GM23338 (cell line): ENCODE data around the gene GRPR. TPM values are rescaled to one million over a fixed set of nuclear protein-coding genes. Genes with fewer than 3 reads are reported as not detected.

Experiments used
- ATAC-seq: fragments of 200-7000 bp; cut with Tn5 transposase; 3 replicates; pipeline ENCODE4 v1.9.1; 2020
- DNase-seq: peaks from one replicate; pipeline ENCODE4 v3.0.0-alpha.2; 2015; ENCODE audit warnings: low spot score
- H2AFZ ChIP-seq: fragments of 200-600 bp; sonication (generic); 2 replicates; pipeline ENCODE4 v1.8.0; 2016; ENCODE audit warnings: antibody characterized with exemption, mild to moderate bottlenecking, moderate library complexity
- H3F3A ChIP-seq: fragments of 200-600 bp; sonication (generic); replicated peaks from 2 replicates; pipeline ENCODE4 v1.8.0; 2017; ENCODE audit warnings: antibody characterized with exemption, mixed run types, low read depth
- H3K27ac ChIP-seq: fragments of 200-600 bp; sonication (generic); 2 replicates; pipeline ENCODE4 v1.6.1; 2016; ENCODE audit warnings: low read depth
- H3K27me3 ChIP-seq: fragments of 200-600 bp; sonication (generic); 2 replicates; pipeline ENCODE4 v1.8.0; 2016; ENCODE audit warnings: mild to moderate bottlenecking, mixed run types, moderate library complexity; ENCODE audit not compliant: insufficient read depth
- H3K36me3 ChIP-seq: fragments of 200-600 bp; sonication (generic); 2 replicates; pipeline ENCODE4 v1.8.0; 2016; ENCODE audit warnings: mild to moderate bottlenecking; ENCODE audit not compliant: insufficient read depth
- H3K4me1 ChIP-seq: fragments of 200-600 bp; sonication (generic); 2 replicates; pipeline ENCODE4 v1.8.0; 2016; ENCODE audit warnings: mild to moderate bottlenecking, moderate library complexity; ENCODE audit not compliant: insufficient read depth
- H3K4me2 ChIP-seq: fragments of 200-600 bp; sonication (generic); 2 replicates; pipeline ENCODE4 v1.7.1; 2017; ENCODE audit warnings: mixed run types
- H3K4me3 ChIP-seq: fragments of 200-600 bp; sonication (generic); 2 replicates; pipeline ENCODE4 v1.6.1; 2016; ENCODE audit warnings: mixed run types
- H3K79me2 ChIP-seq: fragments of 200-600 bp; sonication (generic); replicated peaks from 2 replicates; pipeline ENCODE4 v1.8.0; 2017; ENCODE audit warnings: mild to moderate bottlenecking; ENCODE audit not compliant: insufficient read depth
- H3K9me2 ChIP-seq: fragments of 200-600 bp; sonication (generic); 2 replicates; pipeline ENCODE4 v1.8.0; 2017; ENCODE audit not compliant: insufficient read depth
- H4K20me1 ChIP-seq: fragments of 200-600 bp; sonication (generic); replicated peaks from 2 replicates; pipeline ENCODE4 v1.8.0; 2017; ENCODE audit warnings: mild to moderate bottlenecking; ENCODE audit not compliant: insufficient read depth
- H3K27ac Mint-ChIP-seq: 2 replicates; pipeline ENCODE4 v1.8.0; 2020; ENCODE audit warnings: inconsistent platforms, mild to moderate bottlenecking, moderate library complexity, mixed read lengths
- H3K27me3 Mint-ChIP-seq: 3 replicates; pipeline ENCODE4 v1.8.0; 2022; ENCODE audit warnings: low read depth, mild to moderate bottlenecking, moderate library complexity, mixed read lengths, inconsistent platforms; ENCODE audit not compliant: insufficient read depth, poor library complexity
- H3K36me3 Mint-ChIP-seq: 3 replicates; pipeline ENCODE4 v1.8.0; 2021; ENCODE audit warnings: low read depth, mild to moderate bottlenecking, inconsistent platforms, moderate library complexity, mixed read lengths
- H3K4me1 Mint-ChIP-seq: 3 replicates; pipeline ENCODE4 v1.8.0; 2020; ENCODE audit warnings: mild to moderate bottlenecking, inconsistent platforms, mixed read lengths
- H3K4me3 Mint-ChIP-seq: 3 replicates; pipeline ENCODE4 v1.8.0; 2021; ENCODE audit warnings: moderate library complexity, mild to moderate bottlenecking, inconsistent platforms, mixed read lengths
- H3K9me3 Mint-ChIP-seq: 3 replicates; pipeline ENCODE4 v1.8.0; 2020; ENCODE audit warnings: moderate library complexity, mild to moderate bottlenecking, inconsistent platforms, mixed read lengths
- CREB1 ChIP-seq: fragments of 250-450 bp; sonication (Bioruptor Pico); IDR thresholded peaks from 2 replicates; pipeline ENCODE4 v1.5.0; 2020; ENCODE audit warnings: low read depth, mild to moderate bottlenecking, moderate library complexity
- JUNB ChIP-seq: IDR thresholded peaks from one replicate; pipeline ENCODE4 v1.6.1; 2016; ENCODE audit warnings: antibody characterized with exemption; ENCODE audit not compliant: unreplicated experiment
- NANOG ChIP-seq: IDR thresholded peaks from 2 replicates; pipeline ENCODE4 v1.6.1; 2016; ENCODE audit warnings: antibody characterized with exemption, borderline replicate concordance
- POLR2AphosphoS5 ChIP-seq: IDR thresholded peaks from 2 replicates; pipeline ENCODE4 v1.6.1; 2016; ENCODE audit warnings: antibody characterized with exemption, low read depth
- STAT1 ChIP-seq: IDR thresholded peaks from one replicate; pipeline ENCODE4 v1.6.1; 2016; ENCODE audit warnings: antibody characterized with exemption; ENCODE audit not compliant: unreplicated experiment
- ZNF114 ChIP-seq: fragments of 250-450 bp; sonication (Bioruptor Pico); IDR thresholded peaks from 2 replicates; pipeline ENCODE4 v1.5.0; 2020; ENCODE audit warnings: mild to moderate bottlenecking, moderate library complexity
- ZNF331 ChIP-seq: fragments of 250-450 bp; sonication (Bioruptor Pico); IDR thresholded peaks from 2 replicates; pipeline ENCODE4 v1.5.0; 2020; ENCODE audit warnings: low read depth, mild to moderate bottlenecking, moderate library complexity
- polyA plus RNA-seq: library from polyadenylated mRNA; unstranded; fragments of >200 nt; fragmentation: Nextera tagmentation; extraction: Ambion mirVana; gene quantifications from 2 replicates; pipeline ENCODE4 v1.2.1, GENCODE V29; 2016
- total RNA-seq: library from RNA; depleted of rRNA; stranded (reverse); fragments of >200 nt; shearing (Covaris generic); gene quantifications from 2 replicates; pipeline ENCODE4 v1.2.3, GENCODE V29; 2014
- TF ChIP-seq, protein P1 (sequence below): fragments of 250-450 bp; sonication (Bioruptor Pico); IDR thresholded peaks from 2 replicates; pipeline ENCODE4 v1.5.0; 2020; ENCODE audit warnings: mild to moderate bottlenecking, moderate library complexity
- TF ChIP-seq, protein P2 (sequence below): IDR thresholded peaks from 2 replicates; pipeline ENCODE4 v1.6.1; 2016; ENCODE audit warnings: antibody characterized with exemption

The GRPR gene
- total and polyA plus RNA-seq, 2 experiments from 2014 or later: 13.4 to 14.3 TPM

DNA sequence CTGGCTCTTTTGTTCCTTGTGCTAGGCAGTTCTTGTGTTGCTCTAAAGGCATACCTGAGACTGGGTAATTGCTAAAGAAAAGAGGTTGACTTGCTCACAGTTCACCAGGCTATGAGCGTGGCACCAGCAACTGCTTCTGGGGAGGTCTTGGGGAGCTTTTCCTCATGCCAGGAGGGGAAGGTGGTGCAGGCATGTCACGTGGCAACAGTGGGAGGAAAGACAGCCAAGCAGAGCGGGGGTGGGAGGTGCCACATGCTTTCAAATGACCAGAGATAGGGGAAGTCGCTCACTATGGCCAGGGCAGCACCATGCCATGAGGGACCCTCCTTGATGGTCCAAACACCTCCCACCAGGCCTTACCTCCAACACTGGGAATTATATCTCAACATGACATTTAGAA is 48.6 kb downstream of the GRPR start:
- H3K27ac Mint-ChIP-seq: no peak overlapping the region
- no peaks in the 10 kb centered on the region; the same call in 1 of the 2 replicates for H3K9me2 ChIP-seq
- peaks cover 4% of the 10 kb centered on the region; the same call in 1 of the 3 replicates for H3K9me3 Mint-ChIP-seq
- H3K4me3 Mint-ChIP-seq: no peak overlapping the region
- peaks cover 2% of the 10 kb centered on the region for H3K27me3 Mint-ChIP-seq
- DNase-seq: no peak
- no peaks in the 10 kb centered on the region for H3K36me3 ChIP-seq
- no peaks in the 10 kb centered on the region for H3K79me2 ChIP-seq
- no peak overlapping the region for H3K4me2 ChIP-seq
- no peaks in the 10 kb centered on the region for H4K20me1 ChIP-seq
- H3K4me1 Mint-ChIP-seq: peaks cover 4% of the 10 kb centered on the region; the same call in 1 of the 3 replicates
- H3K27me3 ChIP-seq: no peaks in the 10 kb centered on the region
- H3K4me3 ChIP-seq: no peak overlapping the region
- H2AFZ ChIP-seq: no peak overlapping the region
- TF ChIP-seq ZNF114 (CRISPR knock-in tag) (no peak), STAT1 (no peak), NANOG (no peak)
- TF ChIP-seq, protein P1, sequence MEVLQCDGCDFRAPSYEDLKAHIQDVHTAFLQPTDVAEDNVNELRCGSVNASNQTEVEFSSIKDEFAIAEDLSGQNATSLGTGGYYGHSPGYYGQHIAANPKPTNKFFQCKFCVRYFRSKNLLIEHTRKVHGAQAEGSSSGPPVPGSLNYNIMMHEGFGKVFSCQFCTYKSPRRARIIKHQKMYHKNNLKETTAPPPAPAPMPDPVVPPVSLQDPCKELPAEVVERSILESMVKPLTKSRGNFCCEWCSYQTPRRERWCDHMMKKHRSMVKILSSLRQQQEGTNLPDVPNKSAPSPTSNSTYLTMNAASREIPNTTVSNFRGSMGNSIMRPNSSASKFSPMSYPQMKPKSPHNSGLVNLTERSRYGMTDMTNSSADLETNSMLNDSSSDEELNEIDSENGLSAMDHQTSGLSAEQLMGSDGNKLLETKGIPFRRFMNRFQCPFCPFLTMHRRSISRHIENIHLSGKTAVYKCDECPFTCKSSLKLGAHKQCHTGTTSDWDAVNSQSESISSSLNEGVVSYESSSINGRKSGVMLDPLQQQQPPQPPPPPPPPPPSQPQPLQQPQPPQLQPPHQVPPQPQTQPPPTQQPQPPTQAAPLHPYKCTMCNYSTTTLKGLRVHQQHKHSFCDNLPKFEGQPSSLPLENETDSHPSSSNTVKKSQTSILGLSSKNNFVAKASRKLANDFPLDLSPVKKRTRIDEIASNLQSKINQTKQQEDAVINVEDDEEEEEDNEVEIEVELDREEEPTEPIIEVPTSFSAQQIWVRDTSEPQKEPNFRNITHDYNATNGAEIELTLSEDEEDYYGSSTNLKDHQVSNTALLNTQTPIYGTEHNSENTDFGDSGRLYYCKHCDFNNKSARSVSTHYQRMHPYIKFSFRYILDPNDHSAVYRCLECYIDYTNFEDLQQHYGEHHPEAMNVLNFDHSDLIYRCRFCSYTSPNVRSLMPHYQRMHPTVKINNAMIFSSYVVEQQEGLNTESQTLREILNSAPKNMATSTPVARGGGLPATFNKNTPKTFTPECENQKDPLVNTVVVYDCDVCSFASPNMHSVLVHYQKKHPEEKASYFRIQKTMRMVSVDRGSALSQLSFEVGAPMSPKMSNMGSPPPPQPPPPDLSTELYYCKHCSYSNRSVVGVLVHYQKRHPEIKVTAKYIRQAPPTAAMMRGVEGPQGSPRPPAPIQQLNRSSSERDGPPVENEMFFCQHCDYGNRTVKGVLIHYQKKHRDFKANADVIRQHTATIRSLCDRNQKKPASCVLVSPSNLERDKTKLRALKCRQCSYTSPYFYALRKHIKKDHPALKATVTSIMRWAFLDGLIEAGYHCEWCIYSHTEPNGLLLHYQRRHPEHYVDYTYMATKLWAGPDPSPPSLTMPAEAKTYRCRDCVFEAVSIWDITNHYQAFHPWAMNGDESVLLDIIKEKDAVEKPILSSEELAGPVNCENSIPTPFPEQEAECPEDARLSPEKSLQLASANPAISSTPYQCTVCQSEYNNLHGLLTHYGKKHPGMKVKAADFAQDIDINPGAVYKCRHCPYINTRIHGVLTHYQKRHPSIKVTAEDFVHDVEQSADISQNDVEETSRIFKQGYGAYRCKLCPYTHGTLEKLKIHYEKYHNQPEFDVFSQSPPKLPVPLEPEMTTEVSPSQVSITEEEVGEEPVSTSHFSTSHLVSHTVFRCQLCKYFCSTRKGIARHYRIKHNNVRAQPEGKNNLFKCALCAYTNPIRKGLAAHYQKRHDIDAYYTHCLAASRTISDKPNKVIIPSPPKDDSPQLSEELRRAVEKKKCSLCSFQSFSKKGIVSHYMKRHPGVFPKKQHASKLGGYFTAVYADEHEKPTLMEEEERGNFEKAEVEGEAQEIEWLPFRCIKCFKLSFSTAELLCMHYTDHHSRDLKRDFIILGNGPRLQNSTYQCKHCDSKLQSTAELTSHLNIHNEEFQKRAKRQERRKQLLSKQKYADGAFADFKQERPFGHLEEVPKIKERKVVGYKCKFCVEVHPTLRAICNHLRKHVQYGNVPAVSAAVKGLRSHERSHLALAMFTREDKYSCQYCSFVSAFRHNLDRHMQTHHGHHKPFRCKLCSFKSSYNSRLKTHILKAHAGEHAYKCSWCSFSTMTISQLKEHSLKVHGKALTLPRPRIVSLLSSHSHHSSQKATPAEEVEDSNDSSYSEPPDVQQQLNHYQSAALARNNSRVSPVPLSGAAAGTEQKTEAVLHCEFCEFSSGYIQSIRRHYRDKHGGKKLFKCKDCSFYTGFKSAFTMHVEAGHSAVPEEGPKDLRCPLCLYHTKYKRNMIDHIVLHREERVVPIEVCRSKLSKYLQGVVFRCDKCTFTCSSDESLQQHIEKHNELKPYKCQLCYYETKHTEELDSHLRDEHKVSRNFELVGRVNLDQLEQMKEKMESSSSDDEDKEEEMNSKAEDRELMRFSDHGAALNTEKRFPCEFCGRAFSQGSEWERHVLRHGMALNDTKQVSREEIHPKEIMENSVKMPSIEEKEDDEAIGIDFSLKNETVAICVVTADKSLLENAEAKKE: no peak
- H3F3A ChIP-seq: no peaks in the 10 kb centered on the region
- H3K4me1 ChIP-seq: no peaks in the 10 kb centered on the region
- no peak overlapping the region for H3K27ac ChIP-seq
- H3K36me3 Mint-ChIP-seq: peaks cover 2% of the 10 kb centered on the region; the same call in 2 of the 3 replicates
- no peak for ATAC-seq

DNA sequence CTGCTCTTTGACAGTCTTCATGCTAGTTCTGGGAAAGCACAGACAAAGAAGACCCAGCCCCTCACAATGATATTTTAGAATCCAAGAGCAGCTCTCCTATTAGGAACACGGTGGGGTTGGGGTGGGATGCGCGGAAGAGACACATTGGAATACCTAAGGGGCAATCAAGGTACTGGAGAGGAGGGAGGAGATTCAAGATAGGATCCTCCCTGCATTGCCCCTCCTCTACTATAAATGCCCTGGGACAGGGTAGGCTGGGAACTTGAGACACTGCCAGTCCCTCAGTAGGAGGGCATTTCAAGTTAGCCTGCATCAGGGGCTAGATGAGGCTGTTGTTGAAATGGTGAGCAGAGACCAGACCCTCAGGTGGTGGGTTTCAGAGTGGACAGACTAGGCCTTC is 49.0 kb downstream of the GRPR start:
- H3K27me3 ChIP-seq: no peaks in the 10 kb centered on the region
- Mint-ChIP-seq H3K9me3 (peaks cover 4% of the 10 kb centered on the region; the same call in 1 of the 3 replicates), H3K36me3 (no peaks in the 10 kb centered on the region; the same call in 1 of the 3 replicates), H3K27ac (no peak overlapping the region), H3K4me3 (no peak overlapping the region), H3K27me3 (peaks cover 2% of the 10 kb centered on the region), H3K4me1 (peaks cover 8% of the 10 kb centered on the region; the same call in 1 of the 3 replicates)
- H2AFZ ChIP-seq: no peak overlapping the region
- ATAC-seq (no peak), DNase-seq (no peak)
- H4K20me1 ChIP-seq: no peaks in the 10 kb centered on the region
- no peaks in the 10 kb centered on the region for H3K79me2 ChIP-seq
- H3F3A ChIP-seq: no peaks in the 10 kb centered on the region
- H3K4me1 ChIP-seq: peaks cover under 1% of the 10 kb centered on the region; the same call in 1 of the 2 replicates
- H3K27ac ChIP-seq: no peak overlapping the region
- H3K9me2 ChIP-seq: no peaks in the 10 kb centered on the region; the same call in 1 of the 2 replicates
- H3K4me3 ChIP-seq: no peak overlapping the region
- no peaks in the 10 kb centered on the region for H3K36me3 ChIP-seq
- no peak overlapping the region for H3K4me2 ChIP-seq
- TF ChIP-seq, protein P2, sequence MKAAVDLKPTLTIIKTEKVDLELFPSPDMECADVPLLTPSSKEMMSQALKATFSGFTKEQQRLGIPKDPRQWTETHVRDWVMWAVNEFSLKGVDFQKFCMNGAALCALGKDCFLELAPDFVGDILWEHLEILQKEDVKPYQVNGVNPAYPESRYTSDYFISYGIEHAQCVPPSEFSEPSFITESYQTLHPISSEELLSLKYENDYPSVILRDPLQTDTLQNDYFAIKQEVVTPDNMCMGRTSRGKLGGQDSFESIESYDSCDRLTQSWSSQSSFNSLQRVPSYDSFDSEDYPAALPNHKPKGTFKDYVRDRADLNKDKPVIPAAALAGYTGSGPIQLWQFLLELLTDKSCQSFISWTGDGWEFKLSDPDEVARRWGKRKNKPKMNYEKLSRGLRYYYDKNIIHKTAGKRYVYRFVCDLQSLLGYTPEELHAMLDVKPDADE: no peak
- TF ChIP-seq ZNF114 (CRISPR knock-in tag) (no peak), CREB1 (CRISPR knock-in tag) (no peak), POLR2AphosphoS5 (no peak), JUNB (no peak), ZNF331 (CRISPR knock-in tag) (no peak)
